Activated CD4-positive, alpha-beta T cell treated with anti-CD3 and anti-CD28 coated beads for 48 hours (primary cell): ENCODE results near the gene SWT1.
A peak's percentile ranks its signal among the peaks of the same experiment; 100 is the strongest.

Experiments
- DNase-seq: peaks from one replicate; pipeline ENCODE4 v3.0.0-alpha.2; 2020

The SWT1 gene

DNA sequence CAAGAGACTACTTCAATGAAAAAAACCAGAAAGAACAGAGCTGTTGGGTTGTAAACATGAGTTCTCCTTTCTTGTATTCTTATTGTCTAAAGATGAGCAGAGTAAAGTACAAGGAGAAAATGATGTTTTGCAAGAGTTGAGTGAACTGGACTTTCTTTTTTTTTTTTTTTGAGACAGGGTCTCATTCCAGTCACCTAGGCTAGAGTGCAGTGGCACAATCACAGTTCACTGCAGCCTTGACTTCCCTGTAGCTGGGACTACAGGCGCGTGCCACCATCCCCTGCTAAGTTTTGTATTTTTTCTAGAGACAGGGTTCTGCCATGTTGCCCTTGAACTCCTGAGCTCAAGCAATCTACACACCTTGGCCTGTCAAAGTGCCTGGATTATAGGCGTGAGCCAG, 167.2 kb downstream of the SWT1 start:
- no peak for DNase-seq

DNA sequence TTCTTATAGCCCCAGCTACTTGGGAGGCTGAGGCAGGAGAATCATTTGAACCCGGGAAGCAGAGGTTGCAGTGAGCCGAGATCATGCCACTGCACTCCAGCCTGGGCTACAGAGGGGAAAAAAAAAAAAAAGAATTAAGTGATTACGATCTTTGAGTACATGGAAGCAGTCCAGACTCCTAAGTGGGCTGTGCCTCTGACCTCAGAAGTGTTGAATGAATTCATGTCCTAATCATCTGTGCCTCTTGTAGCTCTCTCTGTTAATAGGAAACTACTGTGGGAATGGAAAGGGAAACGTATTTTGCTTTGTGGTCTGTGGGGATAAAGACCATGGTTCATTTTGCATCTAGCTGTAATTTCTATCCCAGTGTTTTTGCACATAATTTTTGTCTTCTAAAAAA, 168.4 kb downstream of the SWT1 start:
- DNase-seq, result no peak

DNA sequence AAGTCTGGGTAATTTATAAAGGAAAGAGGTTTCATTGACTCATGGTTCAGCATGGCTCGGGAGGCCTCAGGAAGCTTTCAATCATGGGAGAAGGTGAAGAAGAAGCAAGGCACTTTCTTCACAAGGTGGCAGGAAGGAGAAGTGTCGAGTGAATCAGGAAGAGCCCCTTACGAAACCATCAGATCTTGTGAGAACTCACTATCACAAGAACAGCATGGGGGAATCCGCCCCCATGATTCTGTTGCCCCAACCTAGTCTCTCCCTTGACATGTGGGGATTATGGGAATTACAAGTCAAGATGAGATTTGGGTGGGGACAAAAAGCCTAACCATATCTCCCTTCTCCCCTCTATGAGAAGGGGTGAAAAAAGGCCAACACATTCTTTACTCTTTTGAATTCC, 171.3 kb downstream of the SWT1 start:
- no peak for DNase-seq

DNA sequence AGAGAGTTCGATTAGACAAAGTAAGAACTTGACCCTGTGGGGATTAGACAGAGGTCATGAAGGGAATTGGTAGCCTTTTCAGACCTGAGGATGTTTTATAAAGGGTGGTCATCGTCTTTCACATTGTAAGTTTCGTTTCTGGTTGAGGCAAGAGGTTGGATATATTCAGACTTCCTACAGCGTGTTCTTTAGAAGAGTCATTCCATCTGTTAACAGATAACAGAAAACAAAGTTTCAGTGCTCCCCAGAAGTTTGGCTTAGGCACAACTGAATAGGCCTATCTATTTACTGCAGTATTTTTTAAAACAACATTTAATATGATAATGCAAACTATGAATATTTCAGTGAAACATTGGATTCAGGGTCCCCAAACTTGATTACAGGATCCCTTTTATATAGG, 177.2 kb downstream of the SWT1 start:
- DNase-seq, result no peak

DNA sequence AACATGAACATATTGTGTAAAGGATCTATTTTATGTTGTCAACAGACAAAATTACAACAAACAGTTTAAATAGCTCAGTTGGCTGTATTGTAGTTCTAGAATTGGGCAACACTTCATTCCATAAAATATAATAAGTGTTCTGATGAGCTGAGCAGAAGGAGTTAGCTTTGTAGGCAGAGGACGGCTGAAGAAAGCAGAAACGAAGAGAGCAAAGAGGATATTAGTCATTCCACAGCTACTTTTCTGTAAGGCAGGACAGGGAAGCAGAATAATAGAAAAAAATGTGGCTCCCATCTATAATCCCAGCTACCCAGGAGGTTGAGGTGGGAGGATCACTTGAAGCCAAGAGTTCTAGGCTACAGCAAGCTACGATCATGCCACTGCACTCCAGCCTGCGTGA, 180.3 kb downstream of the SWT1 start:
- no peak for DNase-seq

DNA sequence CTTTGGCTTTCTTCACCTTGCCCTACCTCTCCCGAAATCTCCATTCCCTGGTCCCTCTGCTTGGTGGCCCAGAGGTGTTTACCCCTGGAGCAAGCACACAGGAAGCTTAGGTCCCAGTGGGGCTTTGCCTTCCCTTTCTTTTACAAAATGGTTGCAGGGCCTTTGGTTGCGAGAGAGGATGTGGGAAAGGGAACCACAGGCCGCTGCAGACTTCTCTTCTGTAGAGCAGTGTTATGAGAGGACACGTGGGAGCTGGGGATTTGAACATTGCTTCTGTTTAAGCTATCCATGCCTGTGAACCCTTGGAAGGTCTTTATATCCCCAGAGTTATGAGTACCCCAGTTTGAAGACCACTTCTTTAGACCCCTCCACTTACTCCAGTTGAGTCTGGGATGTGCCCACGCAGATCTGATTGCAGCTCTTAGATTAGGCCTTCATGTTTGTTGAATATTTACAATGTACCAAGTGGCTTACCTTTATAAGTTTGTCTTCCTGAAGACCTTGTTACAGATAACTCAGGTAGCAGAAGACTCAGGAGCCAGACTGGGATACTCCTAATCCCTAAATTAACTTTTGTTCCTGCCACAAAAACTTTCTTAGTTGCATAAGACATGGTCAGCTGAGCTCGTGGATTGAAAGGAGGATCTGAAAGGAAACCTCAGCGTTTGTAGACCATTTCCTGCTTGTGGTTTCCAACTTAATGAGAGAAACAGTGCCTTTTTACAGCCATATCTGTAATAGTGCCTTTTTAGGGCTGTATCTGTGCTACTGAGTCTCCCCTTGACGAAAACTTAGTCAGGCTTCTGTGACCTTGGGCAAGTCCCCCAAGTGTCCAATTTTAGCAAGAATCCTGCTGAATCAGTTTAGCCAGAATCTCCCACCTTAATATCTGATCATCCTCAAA, 182.0 kb downstream of the SWT1 start:
- DNase-seq, result peak; percentile 23

DNA sequence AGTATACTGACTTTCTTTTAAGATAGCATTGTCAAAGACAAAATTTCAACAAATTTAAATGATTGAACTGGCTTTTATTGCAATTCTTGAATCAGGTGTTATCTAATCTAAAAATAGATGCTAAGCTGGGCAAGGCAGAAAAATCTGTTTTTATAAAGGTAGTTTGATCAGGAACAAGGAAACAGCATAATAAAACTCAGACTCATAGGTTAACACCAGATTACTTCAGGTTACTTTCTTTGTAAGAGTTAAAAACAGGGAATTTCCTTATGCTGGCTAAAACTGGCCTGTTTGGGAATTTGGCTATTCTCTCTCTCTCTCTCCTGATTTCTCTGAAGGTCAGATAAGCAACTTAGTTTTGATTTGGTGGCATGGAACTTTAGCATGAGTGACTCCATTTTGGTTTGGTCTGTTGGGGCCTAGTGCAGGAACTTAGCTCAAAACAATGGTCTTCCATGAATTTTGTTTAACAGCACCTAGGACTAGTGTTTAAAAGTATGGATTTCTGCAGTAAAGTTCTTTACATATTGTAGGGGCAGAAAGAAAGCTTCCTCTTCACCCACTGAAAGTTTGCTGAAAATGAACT, 184.3 kb downstream of the SWT1 start:
- no peak for DNase-seq
